ENCODE measurements around the gene USP24.
A peak's percentile ranks its signal among the peaks of the same experiment; 100 is the strongest.

Gene USP24

DNA sequence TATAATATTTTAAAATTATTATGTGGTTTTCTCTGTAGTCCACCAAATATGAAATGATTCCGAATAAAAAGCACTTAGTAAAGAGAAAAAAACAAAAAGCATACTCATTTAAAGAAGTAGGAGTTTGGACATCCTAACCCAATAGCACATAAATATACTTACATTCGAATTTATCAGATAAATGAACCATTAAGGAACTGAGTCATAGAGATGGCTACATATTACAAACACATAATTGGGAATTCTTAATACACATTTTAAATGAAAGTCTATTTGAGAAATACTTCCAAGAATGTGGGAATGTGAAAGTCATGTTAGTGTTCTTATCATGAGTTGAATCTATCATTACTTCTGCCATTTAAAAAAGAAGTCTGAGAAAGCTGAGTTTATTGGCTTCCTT, 75.0 kb downstream of the USP24 start:
- no peak for TF ChIP-seq PAX5 (IDR thresholded peaks at IDR 0.05; ENCODE audit: insufficient read depth, low read length, severe bottlenecking)
- TF ChIP-seq POLR2A (IDR thresholded peaks at IDR 0.05; ENCODE audit: low read depth, low read length), result no peak
- TF ChIP-seq POU2F2 (IDR thresholded peaks at IDR 0.05; ENCODE audit: low read depth, low read length), result no peak
- no peak for TF ChIP-seq TAF1 (IDR thresholded peaks at IDR 0.05; ENCODE audit: low read depth, low read length)
- no peak for TF ChIP-seq POLR2AphosphoS5 (IDR thresholded peaks at IDR 0.05; ENCODE audit: low read depth, low read length)
- TF ChIP-seq SPI1 (IDR thresholded peaks at IDR 0.05; ENCODE audit: low read depth, low read length), result no peak
- no peak for FAIRE-seq
- DNase-seq (ENCODE audit: insufficient read length, low spot score), result no peak

DNA sequence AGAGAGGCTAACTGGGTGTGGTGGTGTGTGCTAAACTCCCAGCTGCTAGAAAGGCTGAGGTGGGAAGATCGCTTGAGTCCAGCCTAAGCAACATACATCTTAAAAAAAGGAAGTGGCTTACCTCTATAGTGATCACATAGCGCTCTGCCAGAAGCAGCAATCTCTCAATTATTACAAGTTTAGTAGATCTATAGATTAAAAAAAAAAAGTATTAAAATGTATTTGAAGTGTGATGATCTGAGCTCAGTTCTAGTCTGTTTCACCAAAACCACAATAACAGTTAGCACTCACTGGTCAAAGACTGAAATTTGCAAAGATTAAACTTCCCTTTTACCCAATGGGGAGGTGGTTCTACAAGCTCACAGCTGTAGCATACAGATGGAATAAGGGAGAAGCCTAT, 76.3 kb downstream of the USP24 start:
- no peak for TF ChIP-seq POU2F2 (IDR thresholded peaks at IDR 0.05; ENCODE audit: low read depth, low read length)
- 0 out of 2 replicates have a peak, but pooled peaks have one; percentile 24 for TF ChIP-seq SPI1 (IDR thresholded peaks at IDR 0.05; ENCODE audit: low read depth, low read length)
- no peak for DNase-seq (ENCODE audit: insufficient read length, low spot score)
- FAIRE-seq, result no peak

DNA sequence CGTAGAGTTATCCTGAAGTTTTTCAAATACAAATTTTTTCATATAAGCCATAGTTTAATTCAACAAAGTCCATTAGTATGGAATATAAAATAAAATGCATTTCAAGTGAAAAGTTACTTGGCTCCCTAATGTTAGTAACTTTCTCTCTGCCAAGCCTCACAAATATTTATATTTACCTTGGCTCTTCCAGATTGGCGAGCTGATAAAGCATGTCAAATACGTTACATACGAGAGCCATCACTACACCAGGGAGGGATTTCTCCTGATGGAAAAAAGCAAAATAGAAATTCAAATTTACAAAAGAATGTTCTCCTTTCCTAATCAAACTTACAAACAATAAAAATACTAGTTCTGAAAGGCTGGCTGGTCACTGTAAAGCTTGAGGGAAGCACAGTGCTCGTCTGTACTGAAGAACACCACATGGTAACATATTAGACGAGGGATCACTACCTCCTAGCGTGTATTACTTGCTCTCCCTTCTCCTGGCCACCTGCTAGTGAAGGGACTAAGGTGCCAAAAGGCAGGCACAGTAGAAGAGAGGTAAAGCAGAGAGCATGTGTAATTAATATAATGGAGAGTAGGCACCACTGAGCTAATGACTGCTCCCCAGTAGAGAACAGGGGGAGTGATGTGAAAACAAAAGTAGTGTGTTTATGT, 80.9 kb downstream of the USP24 start:
- no peak for DNase-seq (ENCODE audit: insufficient read length, low spot score)
- FAIRE-seq, result peak; percentile 33
- TF ChIP-seq TAF1 (IDR thresholded peaks at IDR 0.05; ENCODE audit: low read depth, low read length) (no peak), POLR2AphosphoS5 (IDR thresholded peaks at IDR 0.05; ENCODE audit: low read depth, low read length) (no peak), POLR2A (IDR thresholded peaks at IDR 0.05; ENCODE audit: low read depth, low read length) (no peak), POU2F2 (IDR thresholded peaks at IDR 0.05; ENCODE audit: low read depth, low read length) (no peak), PAX5 (IDR thresholded peaks at IDR 0.05; ENCODE audit: insufficient read depth, low read length, severe bottlenecking) (no peak), SPI1 (IDR thresholded peaks at IDR 0.05; ENCODE audit: low read depth, low read length) (no peak)

DNA sequence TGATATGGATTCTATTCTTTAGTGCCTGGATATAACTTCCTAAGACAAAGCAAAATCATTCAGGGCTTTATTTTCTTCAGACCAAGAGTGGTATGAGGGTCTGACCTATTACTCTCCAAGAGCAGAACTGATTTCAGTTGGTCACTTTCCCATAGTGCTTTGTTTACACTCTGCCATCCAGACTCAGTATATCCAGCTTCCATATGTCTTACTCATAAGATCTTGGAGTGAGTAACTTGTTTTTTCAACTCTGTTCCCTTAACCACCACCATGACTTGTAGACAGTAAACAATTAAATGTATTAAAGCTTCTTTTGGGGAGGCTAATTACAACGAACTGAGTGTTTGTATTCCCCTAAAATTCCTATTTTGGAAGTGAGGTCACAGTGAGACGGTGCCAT, 83.4 kb downstream of the USP24 start:
- FAIRE-seq (no peak), DNase-seq (ENCODE audit: insufficient read length, low spot score) (no peak)
- TF ChIP-seq TAF1 (IDR thresholded peaks at IDR 0.05; ENCODE audit: low read depth, low read length) (no peak), POLR2AphosphoS5 (IDR thresholded peaks at IDR 0.05; ENCODE audit: low read depth, low read length) (no peak), POLR2A (IDR thresholded peaks at IDR 0.05; ENCODE audit: low read depth, low read length) (no peak), POU2F2 (IDR thresholded peaks at IDR 0.05; ENCODE audit: low read depth, low read length) (no peak), PAX5 (IDR thresholded peaks at IDR 0.05; ENCODE audit: insufficient read depth, low read length, severe bottlenecking) (no peak), SPI1 (IDR thresholded peaks at IDR 0.05; ENCODE audit: low read depth, low read length) (no peak)

DNA sequence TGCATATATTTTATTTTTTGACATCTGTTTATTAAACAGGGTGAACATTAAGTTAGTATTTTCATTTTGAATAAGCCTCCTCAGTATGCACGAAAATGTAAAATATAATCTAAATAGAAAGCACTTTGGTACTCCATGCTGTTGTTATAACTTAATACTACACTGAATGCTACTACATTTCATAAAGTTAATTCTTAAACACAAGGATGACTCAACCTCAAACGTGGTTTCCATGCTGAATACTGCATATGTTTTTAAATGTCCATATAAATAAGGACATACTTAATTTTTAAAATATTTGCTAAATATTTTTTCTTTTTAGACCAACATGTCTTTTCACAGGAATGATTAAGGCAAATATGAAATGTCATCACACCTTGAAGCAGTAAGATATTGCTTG, 83.9 kb downstream of the USP24 start:
- TF ChIP-seq POLR2AphosphoS5 (IDR thresholded peaks at IDR 0.05; ENCODE audit: low read depth, low read length) (no peak), PAX5 (IDR thresholded peaks at IDR 0.05; ENCODE audit: insufficient read depth, low read length, severe bottlenecking) (no peak), POLR2A (IDR thresholded peaks at IDR 0.05; ENCODE audit: low read depth, low read length) (no peak), TAF1 (IDR thresholded peaks at IDR 0.05; ENCODE audit: low read depth, low read length) (no peak)

DNA sequence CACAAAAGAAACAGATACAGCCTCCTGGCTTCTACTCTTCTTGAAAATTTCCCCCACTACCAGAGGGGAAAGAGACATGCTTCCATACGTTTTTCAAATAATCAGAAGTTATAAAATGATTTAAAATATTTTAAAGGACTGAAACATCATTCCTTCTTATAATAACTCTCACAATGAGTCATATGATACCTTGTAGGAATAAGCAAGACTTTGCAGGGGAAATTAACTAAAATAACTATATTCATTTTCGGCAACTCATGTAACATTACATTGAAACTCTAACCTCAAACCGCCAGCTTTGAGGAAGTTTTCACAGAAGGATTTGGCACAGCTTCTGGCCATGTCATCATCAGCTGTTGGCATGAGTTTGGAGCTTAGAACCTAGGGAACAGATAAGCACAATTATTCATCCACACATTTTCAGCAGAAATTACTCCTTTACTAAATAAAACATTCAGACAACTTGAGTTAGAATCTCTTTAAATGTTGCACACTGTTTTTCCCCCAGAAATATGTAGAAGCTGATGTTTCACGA, 85.9 kb downstream of the USP24 start:
- TF ChIP-seq TAF1 (IDR thresholded peaks at IDR 0.05; ENCODE audit: low read depth, low read length) (no peak), PAX5 (IDR thresholded peaks at IDR 0.05; ENCODE audit: insufficient read depth, low read length, severe bottlenecking) (no peak), POU2F2 (IDR thresholded peaks at IDR 0.05; ENCODE audit: low read depth, low read length) (no peak)
- no peak for DNase-seq (ENCODE audit: insufficient read length, low spot score)
- no peak for FAIRE-seq

More for the DNA sequence above, 83.9 kb downstream of the USP24 start:
- DNase-seq (ENCODE audit: insufficient read length, low spot score) (no peak), FAIRE-seq (no peak)

DNA sequence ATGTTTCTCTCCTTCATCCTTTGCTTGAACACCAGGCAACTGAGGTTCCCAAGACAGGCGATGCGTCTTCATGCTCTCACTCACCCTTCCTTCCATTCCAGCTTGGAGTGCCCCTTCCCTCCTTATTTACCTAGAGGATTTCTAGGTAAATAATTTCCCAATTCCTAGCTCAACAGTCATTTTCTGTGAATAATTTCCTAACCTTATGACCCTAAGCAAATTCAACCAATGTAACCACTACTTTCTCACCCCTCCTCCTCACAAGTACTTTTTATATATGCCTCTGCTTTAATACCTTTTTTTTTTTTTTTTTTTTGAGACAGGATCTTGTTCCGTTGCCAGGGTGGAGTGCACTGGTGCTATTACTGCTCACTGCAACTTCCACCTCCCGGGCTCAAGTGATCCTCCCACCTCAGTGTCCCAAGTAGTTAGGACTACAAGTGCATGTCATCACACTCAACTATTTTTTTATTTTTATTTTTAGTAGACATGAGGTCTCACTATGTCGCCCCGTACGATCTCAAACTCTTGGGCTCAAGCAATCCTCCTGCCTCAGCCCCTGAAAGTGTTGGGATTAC, 86.7 kb downstream of the USP24 start:
- TF ChIP-seq POLR2A (IDR thresholded peaks at IDR 0.05; ENCODE audit: low read depth, low read length) (no peak), TAF1 (IDR thresholded peaks at IDR 0.05; ENCODE audit: low read depth, low read length) (no peak), PAX5 (IDR thresholded peaks at IDR 0.05; ENCODE audit: insufficient read depth, low read length, severe bottlenecking) (no peak), SPI1 (IDR thresholded peaks at IDR 0.05; ENCODE audit: low read depth, low read length) (no peak), POU2F2 (IDR thresholded peaks at IDR 0.05; ENCODE audit: low read depth, low read length) (no peak), POLR2AphosphoS5 (IDR thresholded peaks at IDR 0.05; ENCODE audit: low read depth, low read length) (no peak)
- FAIRE-seq, result no peak
- DNase-seq (ENCODE audit: insufficient read length, low spot score), result no peak

DNA sequence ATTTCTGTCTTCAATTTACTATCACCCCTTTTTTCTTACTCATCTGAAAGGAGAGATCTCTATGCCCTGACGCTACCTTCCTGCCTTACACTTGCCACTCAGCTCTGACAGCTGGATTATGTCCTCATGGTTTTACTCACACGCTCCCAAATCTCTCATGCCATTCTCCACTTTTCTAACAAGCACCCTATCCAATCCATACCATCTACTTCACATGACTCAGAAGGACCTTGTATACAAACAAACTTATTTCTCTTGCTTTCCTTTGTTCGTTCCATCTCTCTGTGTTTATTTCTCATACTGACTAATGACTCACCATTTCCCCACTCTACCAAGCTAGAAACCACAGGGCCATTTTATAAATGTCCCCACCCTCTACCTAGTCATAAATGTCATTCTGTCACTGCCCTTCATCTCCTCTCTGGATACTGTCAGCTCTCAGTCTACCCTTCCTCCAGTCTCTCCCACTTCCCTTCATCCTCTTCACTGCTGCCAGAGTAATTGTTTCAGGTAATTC, 87.3 kb downstream of the USP24 start:
- TF ChIP-seq POU2F2 (IDR thresholded peaks at IDR 0.05; ENCODE audit: low read depth, low read length), result no peak
- TF ChIP-seq POLR2A (IDR thresholded peaks at IDR 0.05; ENCODE audit: low read depth, low read length), result no peak
- peak; percentile 70 for TF ChIP-seq SPI1 (IDR thresholded peaks at IDR 0.05; ENCODE audit: low read depth, low read length)
- peak; percentile 50 for FAIRE-seq
- DNase-seq (ENCODE audit: insufficient read length, low spot score), result no peak

DNA sequence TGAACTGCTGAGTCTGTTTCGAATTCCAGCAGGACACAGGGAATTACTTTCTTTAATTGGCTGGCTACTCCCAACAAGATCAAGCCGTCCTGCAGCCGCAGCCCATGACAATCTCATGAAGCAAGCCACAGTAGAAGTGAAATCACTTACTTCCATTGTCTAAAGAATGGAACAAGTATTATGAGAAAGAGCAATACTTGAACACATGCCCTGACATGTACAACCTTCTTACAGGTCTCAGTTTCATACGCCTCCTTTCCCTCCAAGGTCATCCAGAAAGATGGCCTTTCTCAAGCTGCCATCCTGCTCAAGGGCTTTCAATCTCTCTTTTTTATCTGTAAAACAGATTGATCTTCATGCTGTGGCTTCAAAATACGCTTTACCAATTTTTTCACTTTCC, 90.7 kb downstream of the USP24 start:
- DNase-seq (ENCODE audit: insufficient read length, low spot score) (no peak), FAIRE-seq (no peak)
- TF ChIP-seq TAF1 (IDR thresholded peaks at IDR 0.05; ENCODE audit: low read depth, low read length) (no peak), POLR2AphosphoS5 (IDR thresholded peaks at IDR 0.05; ENCODE audit: low read depth, low read length) (no peak), PAX5 (IDR thresholded peaks at IDR 0.05; ENCODE audit: insufficient read depth, low read length, severe bottlenecking) (no peak), POU2F2 (IDR thresholded peaks at IDR 0.05; ENCODE audit: low read depth, low read length) (no peak), POLR2A (IDR thresholded peaks at IDR 0.05; ENCODE audit: low read depth, low read length) (no peak), SPI1 (IDR thresholded peaks at IDR 0.05; ENCODE audit: low read depth, low read length) (no peak)

DNA sequence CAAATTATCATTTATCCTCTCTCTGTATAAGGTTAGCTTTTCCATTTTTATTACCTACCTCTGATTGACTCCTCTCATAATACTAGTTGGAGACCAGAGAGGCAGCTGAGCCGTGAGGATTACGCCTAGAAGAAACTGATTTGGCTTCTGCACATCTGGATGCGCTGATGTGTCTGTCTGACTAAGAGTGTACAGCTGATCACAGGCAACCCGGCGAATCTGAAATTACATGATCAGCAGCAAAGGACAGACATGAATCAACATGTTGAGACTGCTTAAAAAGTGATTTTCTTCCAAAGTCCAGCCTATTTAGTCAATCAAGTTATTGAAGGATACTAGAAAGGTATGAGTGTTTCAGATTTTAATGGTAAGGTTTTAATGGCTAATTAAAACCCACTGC, 94.6 kb downstream of the USP24 start:
- DNase-seq (ENCODE audit: insufficient read length, low spot score), result no peak
- no peak for FAIRE-seq
- no peak for TF ChIP-seq POU2F2 (IDR thresholded peaks at IDR 0.05; ENCODE audit: low read depth, low read length)
- no peak for TF ChIP-seq POLR2A (IDR thresholded peaks at IDR 0.05; ENCODE audit: low read depth, low read length)
- no peak for TF ChIP-seq SPI1 (IDR thresholded peaks at IDR 0.05; ENCODE audit: low read depth, low read length)
- TF ChIP-seq TAF1 (IDR thresholded peaks at IDR 0.05; ENCODE audit: low read depth, low read length), result no peak
- TF ChIP-seq POLR2AphosphoS5 (IDR thresholded peaks at IDR 0.05; ENCODE audit: low read depth, low read length), result no peak
- no peak for TF ChIP-seq PAX5 (IDR thresholded peaks at IDR 0.05; ENCODE audit: insufficient read depth, low read length, severe bottlenecking)
